ENCODE measurements around the gene PIK3R6.
"Not testable (repeated sequence)": the region's sequence is repeated elsewhere in the genome, so short reads cannot be mapped to it uniquely, and the experiment has no call there.

Gene PIK3R6

DNA sequence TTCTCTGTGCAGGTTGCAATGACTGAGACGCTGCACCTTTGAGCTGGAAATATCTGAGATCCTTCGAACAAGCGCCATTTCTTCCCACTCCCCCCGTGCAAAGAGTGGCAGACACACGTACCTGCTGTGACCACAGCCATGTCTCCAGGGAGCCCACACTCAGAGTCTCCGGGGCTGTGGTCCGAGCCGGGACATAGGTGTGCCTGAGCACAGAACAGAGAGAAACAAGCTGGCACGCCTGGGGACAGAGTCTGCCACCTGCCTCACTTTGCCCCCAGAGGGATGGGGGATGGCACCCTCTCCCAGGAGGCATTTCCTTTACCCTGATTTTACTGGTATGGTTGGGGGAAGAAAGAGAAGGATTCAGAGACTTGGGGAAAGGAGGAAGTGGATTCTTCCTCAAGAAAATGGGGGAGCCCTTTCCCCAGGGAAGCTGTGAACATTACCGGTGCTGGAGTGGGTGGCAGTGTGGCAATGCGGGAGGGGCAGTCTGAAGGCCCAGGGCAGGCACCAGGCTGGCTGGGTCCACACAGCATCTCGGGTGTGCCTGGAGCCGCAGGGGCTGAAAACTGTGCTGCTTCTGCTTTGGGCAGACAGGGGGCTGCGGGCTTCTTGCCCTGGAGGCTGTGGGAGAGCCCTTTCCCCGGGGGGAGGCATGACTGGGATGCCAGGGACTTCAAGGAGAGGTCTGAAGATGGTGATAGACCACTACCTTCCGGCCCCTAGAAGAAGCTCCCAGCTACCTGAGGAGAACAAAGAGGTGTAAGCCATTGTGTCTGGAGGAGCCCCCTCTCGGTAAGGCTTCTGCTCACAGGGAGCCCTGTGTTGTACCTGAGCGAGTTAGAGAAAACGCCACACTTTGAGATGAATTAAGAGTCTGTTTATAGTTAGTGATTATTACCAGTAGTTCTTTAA, 6.6 kb upstream of the PIK3R6 start:
- no peak for DNase-seq (ENCODE audit: low spot score)

DNA sequence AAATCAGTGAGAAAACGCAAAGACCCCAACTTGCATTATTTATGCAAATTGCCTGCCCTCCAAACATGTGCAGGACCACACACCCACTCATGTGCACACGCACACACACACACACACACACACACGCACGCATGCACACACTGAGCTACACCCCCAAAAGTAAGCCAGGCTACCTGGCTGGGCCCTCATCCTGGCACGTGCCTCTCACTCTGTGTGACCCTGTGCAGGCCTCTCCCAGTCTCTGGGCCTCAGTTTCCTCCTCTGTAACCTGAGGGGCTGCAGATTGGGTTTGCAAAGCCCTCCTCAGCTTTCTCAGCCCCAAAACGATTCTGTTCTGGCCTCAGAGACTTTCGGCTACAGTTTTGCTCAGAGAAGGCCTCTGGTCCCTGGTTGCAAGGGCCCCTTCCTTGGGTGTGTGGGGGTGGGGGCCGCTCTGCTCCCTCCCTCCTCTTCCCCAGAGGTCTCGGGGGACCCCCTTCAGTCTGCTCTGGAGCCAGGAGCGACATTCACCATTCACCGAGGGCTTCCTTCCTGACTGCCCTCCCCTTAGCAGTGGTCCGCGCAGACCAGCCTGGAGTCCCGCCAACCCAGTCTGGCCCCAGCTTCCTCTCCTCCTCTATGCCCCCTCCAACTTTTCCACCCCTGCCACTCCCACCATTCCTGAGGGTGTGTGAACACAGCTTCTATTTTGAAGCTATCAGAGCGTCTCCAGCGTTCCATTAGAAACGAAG, 5.4 kb upstream of the PIK3R6 start:
- DNase-seq (ENCODE audit: low spot score) = no peak

DNA sequence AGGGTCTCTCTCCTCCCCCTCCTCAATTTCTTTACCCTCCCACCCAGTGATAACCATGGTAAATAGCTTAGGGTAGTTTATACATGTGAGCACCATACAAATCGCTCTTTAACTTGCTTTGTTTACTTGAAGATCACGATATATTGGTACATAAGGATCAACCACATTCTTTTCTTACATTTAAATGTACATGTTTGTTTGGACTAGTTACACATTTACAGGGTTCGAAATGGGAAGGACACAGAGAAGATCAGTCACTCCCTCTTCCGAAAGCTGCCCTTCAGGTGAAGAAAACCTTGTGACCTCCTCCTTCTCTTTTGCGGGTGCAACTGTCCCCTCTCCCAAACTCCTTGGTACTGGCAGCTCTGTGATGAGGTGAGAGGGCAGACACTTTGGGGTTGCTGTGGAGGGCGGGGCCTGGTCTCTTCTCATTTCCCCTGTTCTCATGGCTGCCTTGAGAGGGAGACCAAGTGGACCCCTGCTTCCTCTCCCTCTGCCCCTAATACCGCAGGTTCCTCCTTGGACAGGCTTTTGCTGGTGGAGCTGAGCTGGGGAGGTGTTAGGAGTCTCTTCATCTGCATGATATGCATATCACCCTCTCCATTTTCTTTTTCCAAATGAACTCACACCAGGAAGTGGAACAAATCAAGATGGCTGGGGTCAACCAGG, 4.7 kb upstream of the PIK3R6 start:
- DNase-seq (ENCODE audit: low spot score) = no peak

DNA sequence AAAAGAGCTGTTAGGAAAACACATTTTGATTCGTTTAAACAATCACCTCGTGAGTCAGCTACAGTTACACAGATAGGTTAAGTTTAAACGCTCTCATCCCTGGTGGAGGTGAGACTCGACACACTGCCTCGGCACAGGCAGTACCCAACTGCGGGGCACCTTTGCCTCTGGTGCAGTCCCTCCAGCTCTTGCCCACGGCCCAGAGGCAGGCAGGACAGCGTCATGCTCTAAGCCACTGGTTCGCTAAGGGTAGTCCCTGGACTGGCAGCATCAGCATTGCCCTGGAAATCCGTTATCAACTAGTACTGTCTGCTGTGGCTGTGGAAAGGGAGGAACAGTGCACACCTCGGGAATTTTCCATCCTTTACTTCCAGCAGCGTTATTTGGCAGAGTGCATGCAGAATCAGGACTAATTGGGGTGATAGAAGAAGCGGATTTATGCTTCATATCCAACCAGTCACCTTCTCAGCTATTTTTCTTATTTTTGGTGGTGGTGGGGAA, 3.7 kb upstream of the PIK3R6 start:
- no peak for DNase-seq (ENCODE audit: low spot score)

DNA sequence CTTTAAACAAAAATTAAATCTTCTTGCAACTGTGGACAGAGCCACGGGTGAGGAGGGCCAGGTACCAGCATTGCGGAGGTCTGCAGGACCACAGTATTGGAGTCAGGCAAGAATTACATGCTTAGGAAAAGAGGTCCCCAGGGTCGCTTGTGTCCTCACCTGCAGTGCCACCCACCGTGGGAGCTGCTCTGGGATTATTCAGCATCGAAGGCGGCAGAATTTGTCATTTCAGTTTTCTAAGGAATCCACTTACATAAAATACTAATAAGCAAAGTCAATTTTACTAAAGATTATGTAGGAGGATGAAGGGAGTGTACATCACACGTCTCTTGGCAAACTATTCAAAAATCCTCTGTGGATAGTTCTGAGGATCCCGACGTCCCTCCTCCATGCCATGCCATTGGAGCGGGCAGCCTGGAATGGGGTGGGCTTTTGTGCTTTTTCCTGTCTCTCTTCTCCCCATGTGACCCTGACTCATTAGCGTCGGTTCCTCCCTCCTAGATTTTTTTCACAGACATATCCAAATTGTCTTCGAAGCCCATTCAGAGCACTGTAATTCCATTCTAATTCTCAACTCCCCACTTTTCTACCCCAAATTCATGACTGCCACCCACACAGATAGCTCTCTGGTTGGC, 3.0 kb upstream of the PIK3R6 start:
- no peak for DNase-seq (ENCODE audit: low spot score)

DNA sequence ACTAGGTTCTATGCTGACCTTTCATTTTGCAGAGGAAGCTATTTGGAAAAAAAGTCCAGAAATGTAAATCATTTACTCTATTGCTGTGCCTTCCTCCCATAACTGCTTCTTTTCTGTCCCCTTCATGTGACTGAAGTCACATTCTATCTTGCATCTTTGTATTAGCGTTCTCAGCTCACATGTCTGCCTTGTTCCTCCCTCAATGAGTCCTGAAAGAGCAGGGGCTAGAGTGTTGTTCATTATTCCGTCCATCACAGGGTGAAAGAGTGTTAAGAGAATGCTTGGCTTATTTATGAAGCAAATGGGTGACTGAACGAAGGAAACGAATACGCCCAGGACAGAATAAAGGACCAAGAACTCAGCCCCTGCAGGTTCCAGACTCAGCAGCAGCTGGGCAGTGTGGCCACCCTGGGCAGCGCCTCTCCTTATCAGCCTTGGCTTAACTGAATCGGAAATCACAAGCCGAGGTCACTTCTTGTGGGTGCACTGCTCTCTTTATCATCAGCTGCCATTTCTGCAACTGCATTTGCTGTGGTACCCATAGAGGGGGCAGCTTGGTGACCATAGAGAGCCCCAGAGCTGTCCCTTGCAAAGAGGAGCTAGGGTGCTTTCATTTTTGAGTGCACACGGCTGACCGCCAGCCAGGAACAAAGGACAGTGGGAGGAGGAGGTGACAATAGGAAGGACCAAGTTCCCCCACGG, 1.8 kb upstream of the PIK3R6 start:
- no peak for DNase-seq (ENCODE audit: low spot score)

DNA sequence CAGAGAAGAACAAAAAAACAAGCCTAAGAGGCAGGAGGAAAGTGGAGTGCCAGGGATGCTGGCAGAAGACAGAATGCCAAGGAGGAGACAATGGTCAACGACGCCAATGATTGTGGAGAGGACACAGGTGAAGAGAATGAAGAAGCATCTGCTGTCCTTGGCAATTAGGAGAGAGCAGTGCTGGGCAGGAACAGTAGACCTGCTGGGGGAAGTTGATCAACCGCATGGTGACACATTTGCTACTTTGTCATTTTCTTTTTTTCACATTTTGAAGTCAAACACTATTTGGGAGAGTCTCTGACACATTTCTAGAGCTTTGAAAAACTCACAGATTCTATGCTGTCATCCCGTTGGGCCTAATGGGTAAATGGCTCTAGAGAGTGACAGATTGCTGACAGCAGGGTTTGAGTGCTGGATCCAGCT, 1.1 kb upstream of the PIK3R6 start:
- DNase-seq (ENCODE audit: low spot score) = no peak

DNA sequence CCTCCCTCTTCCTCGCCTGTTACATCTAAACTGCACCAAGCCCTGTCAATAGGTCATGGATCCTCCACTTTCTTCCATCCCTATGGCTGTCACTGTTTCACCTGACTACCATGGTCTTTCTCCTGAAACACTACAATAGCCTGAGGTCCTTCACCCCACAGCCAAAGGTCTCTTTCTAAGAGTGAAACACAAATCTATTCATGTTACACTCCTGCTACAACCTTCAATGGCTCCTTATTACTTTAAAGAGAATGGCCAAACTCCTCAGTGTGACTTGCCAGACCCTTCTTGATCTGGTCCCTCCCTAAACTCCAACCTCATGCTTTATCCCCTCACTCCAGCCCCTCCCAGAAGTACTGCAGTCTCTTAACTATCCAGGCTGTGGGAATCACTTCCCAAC, 618 bp upstream of the PIK3R6 start:
- DNase-seq (ENCODE audit: low spot score) = no peak

DNA sequence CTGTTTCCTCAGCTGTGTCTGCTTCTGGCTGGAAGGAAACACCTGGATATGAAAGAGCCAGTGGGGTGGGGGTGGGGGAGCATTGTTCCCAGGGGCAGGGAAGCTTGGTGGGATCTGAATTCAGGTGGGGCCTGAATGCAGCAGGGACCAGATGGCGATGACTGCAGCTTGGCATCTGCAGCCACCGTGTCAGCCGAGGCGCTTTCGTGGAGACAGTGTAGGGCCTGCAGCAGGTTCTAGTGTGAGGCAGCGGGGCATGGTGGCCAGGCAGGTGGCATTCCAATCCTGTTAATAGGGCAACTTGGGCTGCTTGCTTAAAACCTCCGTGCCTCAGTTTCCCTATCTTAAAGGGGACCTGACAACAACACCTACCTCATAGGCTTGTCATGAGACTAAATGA, 1.7 kb downstream of the PIK3R6 start:
- no peak for DNase-seq (ENCODE audit: low spot score)

DNA sequence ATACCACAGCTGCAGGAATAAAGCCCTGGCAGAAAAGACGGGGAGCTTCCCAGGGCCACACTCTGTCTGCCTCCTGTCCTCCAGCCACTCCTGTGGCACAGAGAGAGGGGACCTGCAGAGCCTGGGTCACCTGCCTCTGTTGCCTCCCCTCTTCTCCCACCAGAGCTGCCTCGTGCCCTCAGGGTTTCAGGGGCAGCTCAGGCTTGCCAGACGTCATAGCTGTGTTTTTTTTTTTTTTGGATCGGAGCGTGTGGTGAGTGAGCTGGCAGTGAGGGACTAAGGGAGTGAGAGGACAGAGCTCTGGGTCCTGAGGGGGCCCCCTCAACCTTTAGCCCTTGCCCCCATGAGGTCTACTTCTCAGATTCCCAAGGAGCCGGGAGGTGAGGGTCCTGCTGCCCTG, 2.1 kb downstream of the PIK3R6 start:
- DNase-seq (ENCODE audit: low spot score) = no peak

DNA sequence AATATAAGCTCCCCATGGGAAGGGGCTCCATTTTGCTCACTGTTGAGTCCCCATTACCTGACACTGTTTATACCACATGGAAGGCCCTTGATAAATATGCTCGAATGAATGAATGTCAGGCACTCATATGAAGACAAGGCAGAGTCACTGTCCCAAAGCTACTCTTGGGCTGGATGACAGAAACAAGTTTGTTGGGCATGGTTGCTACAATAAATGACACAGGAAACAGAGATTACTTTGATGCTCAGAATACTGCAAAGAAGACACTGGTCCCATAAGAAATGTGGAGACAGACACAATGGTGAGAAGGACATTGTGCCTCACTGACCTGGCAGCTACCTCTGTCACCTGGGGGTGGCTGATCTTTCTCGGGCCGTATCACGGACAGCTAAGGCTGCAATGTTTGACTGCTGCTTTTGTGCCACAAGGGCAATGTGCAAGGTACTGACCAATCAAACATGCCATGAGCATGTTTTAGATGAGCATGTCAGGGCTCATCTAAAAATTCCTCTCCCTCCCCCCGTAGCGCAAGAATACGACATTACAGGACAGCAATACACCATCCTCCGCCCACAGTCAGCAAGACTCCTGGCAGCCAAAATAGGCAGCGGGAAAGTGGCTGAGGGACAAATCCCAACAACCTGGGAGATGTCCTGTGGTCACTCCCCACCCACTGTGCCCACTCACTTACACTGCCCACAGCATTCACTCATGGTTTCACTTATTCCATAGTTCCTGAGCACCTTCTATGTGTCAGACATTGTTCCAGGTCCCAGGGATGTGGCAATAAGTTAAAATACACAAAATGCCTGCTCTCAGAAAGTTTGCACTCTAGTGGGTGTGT, 5.0 kb downstream of the PIK3R6 start:
- no peak for DNase-seq (ENCODE audit: low spot score)

DNA sequence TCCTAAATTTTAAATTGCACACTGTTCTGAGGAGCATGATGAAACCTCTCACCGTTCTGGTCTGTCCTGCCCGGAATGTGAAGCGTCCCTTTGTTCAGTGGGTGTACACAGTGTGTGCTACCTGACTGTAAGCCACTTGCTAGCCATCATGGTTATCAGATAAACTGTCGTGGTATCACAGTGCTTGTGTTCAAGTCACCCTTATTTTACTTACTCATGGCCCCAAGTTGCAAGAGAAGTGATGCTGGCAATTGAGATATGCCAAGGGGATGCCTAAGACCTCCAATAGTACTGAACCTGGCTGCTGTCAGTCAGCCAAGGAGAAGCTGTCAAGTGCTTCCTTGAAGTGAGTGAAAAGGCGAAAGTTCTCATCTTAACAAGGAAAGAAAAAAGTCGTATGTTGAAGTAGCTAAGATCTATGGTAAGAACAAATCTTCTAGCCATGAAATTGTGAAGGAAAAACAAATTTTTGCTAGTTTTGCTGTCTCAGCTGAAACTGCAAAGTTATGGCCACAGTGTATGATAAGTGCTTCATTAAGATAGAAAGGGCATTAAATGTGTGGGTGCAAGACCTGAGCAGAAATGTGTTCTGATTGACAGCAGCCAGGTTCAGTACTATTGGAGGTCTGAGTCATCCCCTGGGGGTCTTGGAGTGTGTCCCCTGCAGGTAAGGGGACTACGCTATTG, 5.8 kb downstream of the PIK3R6 start:
- no peak for DNase-seq (ENCODE audit: low spot score)

DNA sequence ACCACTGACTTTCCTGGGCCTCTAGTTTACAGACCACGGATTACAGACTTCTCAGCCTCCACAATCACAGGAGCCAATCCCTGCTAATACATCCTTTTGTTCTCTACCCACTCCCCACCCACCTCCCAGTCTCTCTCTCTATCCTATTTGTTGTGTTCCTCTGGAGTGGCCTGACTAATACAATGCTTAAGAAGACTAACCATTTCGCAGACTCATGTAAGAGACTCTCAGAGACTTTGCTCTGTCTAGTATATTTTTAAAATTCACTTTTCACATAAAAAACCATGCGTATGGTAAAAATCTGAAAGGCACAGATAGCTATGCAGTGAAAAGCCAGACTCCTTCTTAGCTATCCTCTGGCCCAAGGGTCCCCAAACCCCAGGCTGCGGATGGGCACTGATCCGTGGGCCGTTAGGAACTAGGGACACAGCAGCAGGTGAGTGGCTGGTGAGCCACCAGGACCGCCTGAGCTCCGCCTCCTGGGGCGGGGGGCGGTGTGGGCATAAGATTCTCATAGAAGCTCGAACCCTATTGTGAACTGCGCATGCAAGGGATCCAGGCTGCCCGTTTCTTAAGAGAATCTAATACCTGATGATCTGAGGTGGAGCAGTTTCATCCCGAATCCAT, 7.6 kb downstream of the PIK3R6 start:
- no peak for DNase-seq (ENCODE audit: low spot score)

DNA sequence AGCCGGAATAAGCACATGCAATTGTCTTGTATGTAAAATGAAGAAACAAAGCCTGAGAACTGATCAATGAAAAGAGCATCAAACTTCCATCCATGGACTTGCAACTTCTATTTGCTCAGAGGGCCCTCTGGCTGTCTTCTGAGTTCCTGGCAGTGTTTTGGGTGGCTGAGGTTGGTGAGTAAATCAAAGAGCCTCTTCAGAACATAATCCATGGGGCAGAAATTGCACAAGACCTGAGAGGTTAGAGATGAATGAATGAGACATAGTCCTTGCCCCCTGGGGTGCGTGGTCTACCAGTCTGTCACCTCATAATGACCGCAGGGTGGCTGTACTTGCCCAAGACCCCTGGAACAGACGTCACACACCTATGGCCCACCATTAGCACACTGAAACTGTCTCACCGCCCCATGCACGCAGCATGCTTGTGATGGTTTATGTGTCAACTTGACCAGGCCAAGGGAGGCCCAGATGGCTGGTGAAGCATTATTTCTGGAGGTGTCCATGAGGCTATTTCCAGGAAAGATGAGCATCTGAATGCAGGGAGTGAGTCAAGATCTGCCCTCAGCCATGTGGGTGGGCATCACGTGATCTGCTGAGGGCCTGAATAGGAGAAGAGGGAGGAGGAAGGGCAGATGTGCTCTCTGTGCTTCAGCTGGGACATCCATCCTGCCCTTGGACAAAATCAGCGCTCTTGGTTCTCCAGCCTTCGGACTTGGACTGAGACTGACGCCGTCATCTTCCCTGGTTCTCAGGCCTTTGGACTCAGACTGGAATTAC, 8.3 kb downstream of the PIK3R6 start:
- no peak for DNase-seq (ENCODE audit: low spot score)

DNA sequence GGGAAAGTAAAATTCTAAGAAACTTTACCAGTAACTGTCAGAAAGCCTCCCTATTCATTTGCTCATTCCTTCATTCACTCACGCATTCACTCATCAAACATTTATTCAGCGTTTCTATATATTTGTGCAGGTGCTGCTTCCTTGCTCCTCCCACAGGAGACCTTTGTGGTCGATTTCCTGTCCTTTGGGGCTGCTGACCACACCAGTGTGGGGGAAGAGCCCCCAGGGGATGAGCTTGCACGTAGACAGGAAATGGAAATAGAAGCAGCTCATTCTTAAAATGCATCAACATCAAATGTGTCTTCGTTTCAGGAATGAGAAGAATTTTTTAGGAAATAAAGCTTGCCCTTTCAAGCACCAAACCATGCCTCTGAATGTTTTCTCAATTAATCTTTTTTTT, 9.6 kb downstream of the PIK3R6 start:
- DNase-seq (ENCODE audit: low spot score) = no peak

DNA sequence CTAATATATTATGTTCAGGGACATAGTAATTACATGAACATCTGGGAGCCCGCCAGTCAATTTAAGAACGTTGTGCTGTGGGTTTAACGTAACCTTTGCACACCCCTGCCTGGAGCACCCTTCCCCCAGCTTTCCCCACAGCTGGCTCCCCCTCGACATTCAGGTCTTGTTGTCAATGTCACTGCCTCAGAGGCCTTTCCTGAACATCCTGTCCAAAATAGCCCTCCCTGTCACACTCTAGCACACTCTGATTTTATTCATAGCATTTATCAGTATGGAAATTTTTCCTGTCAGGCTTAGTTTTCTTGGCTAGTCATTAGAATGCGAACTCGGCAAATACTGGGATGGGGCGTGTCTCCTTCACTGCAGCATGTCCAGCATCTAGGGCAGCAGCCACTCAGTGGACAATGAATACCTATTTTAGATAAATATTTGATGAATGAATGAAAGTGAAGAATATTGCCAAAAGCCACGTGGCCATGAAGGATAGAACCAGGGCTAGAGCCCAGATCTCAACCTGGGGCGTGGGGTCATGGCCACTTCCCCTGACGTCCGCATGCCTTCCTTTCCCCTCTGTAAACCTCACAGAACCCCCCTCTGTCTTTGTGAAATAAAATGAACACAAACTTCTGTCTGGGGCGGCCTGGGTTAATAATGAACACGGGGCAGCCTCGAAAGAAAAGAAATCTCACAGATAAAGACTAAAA, 10.5 kb downstream of the PIK3R6 start:
- no peak for DNase-seq (ENCODE audit: low spot score)

DNA sequence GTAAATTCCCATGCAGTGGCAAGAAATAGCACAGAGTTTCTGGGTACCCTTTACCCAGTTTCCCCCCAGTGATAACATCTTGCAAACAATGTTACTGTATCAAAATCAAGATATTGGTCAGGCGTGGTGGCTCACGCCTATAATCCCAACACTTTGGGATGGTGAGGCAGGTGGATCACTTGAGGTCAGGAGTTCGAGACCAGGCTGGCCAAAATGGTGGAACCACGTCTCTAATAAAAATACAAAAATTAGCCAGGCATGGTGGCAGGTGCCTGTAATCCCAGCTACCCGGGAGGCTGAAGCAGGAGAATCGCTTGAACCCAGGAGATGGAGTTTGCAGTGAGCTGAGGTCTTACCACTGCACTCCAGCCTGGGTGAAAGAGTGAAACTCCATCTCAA, 11.3 kb downstream of the PIK3R6 start:
- not testable (repeated sequence) for DNase-seq (ENCODE audit: low spot score)
